ENCODE data around the gene MON2. TPM values are rescaled to one million over a fixed set of nuclear protein-coding genes. Genes with fewer than 3 reads are reported as not detected.

Gene MON2
- total and polyA plus RNA-seq, 2 of the 13 experiments (the other 11 are each of a cell fraction or from before 2014, with no cell fraction given) = 10.5 to 24.8 TPM

DNA sequence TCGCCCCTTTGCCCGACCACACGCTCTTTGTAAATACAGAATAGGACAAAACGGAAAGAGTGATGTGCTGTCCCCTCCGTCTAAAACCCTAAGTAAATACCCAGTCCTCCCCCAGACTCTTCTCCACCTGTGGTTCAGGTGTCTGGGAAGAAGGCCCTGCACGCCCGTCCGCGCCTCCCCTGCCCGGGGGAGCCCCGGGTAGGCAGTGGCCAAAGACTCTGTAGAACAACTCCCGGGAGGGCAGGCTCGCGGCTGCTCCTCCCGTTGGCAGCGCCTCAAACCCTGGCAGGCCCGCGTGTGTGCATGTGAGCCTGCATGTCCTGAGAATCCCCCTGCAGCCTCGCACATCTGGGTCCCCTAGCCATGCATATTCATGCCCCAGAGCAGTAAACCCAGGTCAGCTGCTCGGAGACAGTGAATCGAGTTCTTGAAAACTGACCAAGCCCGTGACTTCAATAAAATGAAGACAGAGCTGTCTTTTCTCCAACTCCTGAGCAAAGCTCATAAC is 165.8 kb downstream of the MON2 start:
- H3K4me2 ChIP-seq (ENCODE audit: low read depth, low read length) = peak overlapping the region; percentile 91
- WGBS (ENCODE audit: low lambda C conversion rate) = 12% methylated on average over 6 of the region's 22 CpGs
- POLR2A ChIA-PET = interaction anchor here (1.8 kb wide), 1 partner anchor 30 kb away, joined by 16 read pairs; no protein-coding TSS in a partner anchor
- peak overlapping the region; percentile 68 to 75 (median 69) for H3K4me3 ChIP-seq (replicated peaks in 1 of 3; ENCODE audit: insufficient read depth in 1 of 3, low read depth in 2 of 3, low read length in 3 of 3)
- H3K27ac ChIP-seq (ENCODE audit: extremely low read length, insufficient read depth, low read length) = no peak overlapping the region
- peak overlapping the region; percentile 55 for H3K9ac ChIP-seq (ENCODE audit: insufficient read depth, low read depth, low read length)
- intact Hi-C loops (cut with micrococcal nuclease; ENCODE audit: unreplicated experiment) = no loop called here
- no peak overlapping the region for H2AFZ ChIP-seq (ENCODE audit: low read length)
- peaks cover 49% of the 10 kb centered on the region for H3K4me1 ChIP-seq (ENCODE audit: insufficient read depth, low read length)
- H3K79me2 ChIP-seq (ENCODE audit: insufficient read depth, low read length) = no peaks in the 10 kb centered on the region
- no TSS peak for BruUV-seq (replicated peaks)
- no peaks in the 10 kb centered on the region for H3K36me3 ChIP-seq (replicated peaks in 1 of 2; ENCODE audit: control insufficient read depth in 1 of 2, insufficient read depth in 2 of 2, low read length in 2 of 2)
- peak; percentile 75 for ATAC-seq
- in situ Hi-C loops (cut with HindIII; ENCODE audit: extremely low pct_ligation_motif_present, low pct_unique_long_range_greater_than_20kb) = no loop called here
- FAIRE-seq = no peak
- H3K9me3 ChIP-seq (ENCODE audit: low read length) = no peaks in the 10 kb centered on the region
- DNase-seq (ENCODE audit: low spot score) = peak; percentile 5
- no peaks in the 10 kb centered on the region for H4K20me1 ChIP-seq (ENCODE audit: insufficient read depth, low read length)
- H3K27me3 ChIP-seq (ENCODE audit: control insufficient read depth in 1 of 2, insufficient read depth in 2 of 2, low read length in 2 of 2) = no peaks in the 10 kb centered on the region; a peak in 1 of 5 replicates
- CTCF ChIA-PET (ENCODE audit: low intra/inter-chr PET ratio, low total read pairs) = interaction anchor here (1.3 kb wide), 1 partner anchor 161 kb away, joined by 3 read pairs; no protein-coding TSS in a partner anchor
- TF ChIP-seq ZFP91 (CRISPR knock-in tag; IDR thresholded peaks at IDR 0.05; ENCODE audit: borderline replicate concordance) = peak; percentile 0; the same call in 1 of the 2 replicates
- 0 out of 4 replicates have a peak, but pooled peaks of 1 of the 2 experiments have one; percentile 10 for TF ChIP-seq HMGXB4 (CRISPR knock-in tag; IDR thresholded peaks at IDR 0.05; ENCODE audit: borderline replicate concordance in 1 of 2, low read depth in 1 of 2)
- no peak for TF ChIP-seq ZBTB7B (CRISPR knock-in tag; IDR thresholded peaks at IDR 0.05)
- 0 out of 2 replicates have a peak, but pooled peaks have one; percentile 47 for TF ChIP-seq ZNF256 (CRISPR knock-in tag; conservative IDR thresholded peaks at IDR 0.05)
- TF ChIP-seq PCBP1 (IDR thresholded peaks at IDR 0.05; ENCODE audit: borderline replicate concordance, low read depth, low read length) = no peak
- no peak for TF ChIP-seq TOPORS (CRISPR knock-in tag; IDR thresholded peaks at IDR 0.05)
- TF ChIP-seq GMEB1 (CRISPR knock-in tag; IDR thresholded peaks at IDR 0.05; ENCODE audit: borderline replicate concordance) = no peak
- TF ChIP-seq, protein P1, sequence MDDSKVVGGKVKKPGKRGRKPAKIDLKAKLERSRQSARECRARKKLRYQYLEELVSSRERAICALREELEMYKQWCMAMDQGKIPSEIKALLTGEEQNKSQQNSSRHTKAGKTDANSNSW (CRISPR knock-in tag; IDR thresholded peaks at IDR 0.05; ENCODE audit: borderline replicate concordance) = no peak
- TF ChIP-seq ZBTB7A (CRISPR knock-in tag; IDR thresholded peaks at IDR 0.05) = 0 out of 2 replicates have a peak, but pooled peaks have one; percentile 30
- TF ChIP-seq KLF12 (CRISPR knock-in tag; IDR thresholded peaks at IDR 0.05; ENCODE audit: borderline replicate concordance) = 0 out of 2 replicates have a peak, but pooled peaks have one; percentile 10
- no peak for TF ChIP-seq SNAPC5 (CRISPR knock-in tag; IDR thresholded peaks at IDR 0.05; ENCODE audit: borderline replicate concordance)
- 0 out of 2 replicates have a peak, but pooled peaks have one; percentile 19 for TF ChIP-seq EED (CRISPR knock-in tag; IDR thresholded peaks at IDR 0.05)
- TF ChIP-seq KLF11 (CRISPR knock-in tag; IDR thresholded peaks at IDR 0.05) = 0 out of 2 replicates have a peak, but pooled peaks have one; percentile 24
- TF ChIP-seq SATB2 (CRISPR knock-in tag; IDR thresholded peaks at IDR 0.05) = no peak
- TF ChIP-seq SOX13 (IDR thresholded peaks at IDR 0.05) = no peak
- peak in 1 of 2 experiments; percentile 7; a peak in 1 of 4 replicates for TF ChIP-seq SOX13 (CRISPR knock-in tag; conservative IDR thresholded peaks at IDR 0.05 in 1 of 2, IDR thresholded peaks at IDR 0.05 in 1 of 2)
